SU-DHL-6 (cell line): ENCODE measurements around the gene CEP350.

Experiments used
- H2AFZ ChIP-seq: fragments of 200-600 bp; sonication (generic); 2 replicates; pipeline ENCODE4 v1.6.1; 2014; ENCODE audit warnings: low read depth, mild to moderate bottlenecking, moderate library complexity, mixed read lengths, antibody characterized with exemption, low read length; ENCODE audit not compliant: severe bottlenecking
- H3F3A ChIP-seq: fragments of 200-600 bp; shearing (Covaris generic); 2 replicates; pipeline ENCODE4 v1.6.0; 2016; ENCODE audit warnings: antibody characterized with exemption, mild to moderate bottlenecking; ENCODE audit not compliant: insufficient read depth
- H3K27ac ChIP-seq: fragments of 200-600 bp; sonication (generic); 2 replicates; pipeline ENCODE4 v1.5.1; 2016; ENCODE audit warnings: low read depth, mild to moderate bottlenecking, low read length, moderate library complexity, mixed read lengths
- H3K27me3 ChIP-seq: fragments of 200-600 bp; sonication (generic), shearing (Covaris generic); 2 replicates; pipeline ENCODE4 v1.6.0; 2014; ENCODE audit warnings: mild to moderate bottlenecking, low read length
- H3K36me3 ChIP-seq: fragments of 200-600 bp; sonication (generic); 2 replicates; pipeline ENCODE4 v1.6.1; 2014; ENCODE audit warnings: mild to moderate bottlenecking, low read length, mixed read lengths
- H3K4me2 ChIP-seq: fragments of 300-600, 200-600 bp; shearing (Covaris generic), sonication (generic); 2 replicates; pipeline ENCODE4 v1.6.0; 2014; ENCODE audit warnings: low read length, low read depth, mild to moderate bottlenecking; ENCODE audit not compliant: poor library complexity, severe bottlenecking
- H3K4me3 ChIP-seq: fragments of 200-600 bp; sonication (generic); 2 replicates; pipeline ENCODE4 v1.5.1; 2014; ENCODE audit warnings: antibody characterized with exemption, low read length, mild to moderate bottlenecking, mixed read lengths; ENCODE audit not compliant: insufficient read depth, poor library complexity, severe bottlenecking
- H3K79me2 ChIP-seq: fragments of 200-600 bp; sonication (generic); 2 replicates; pipeline ENCODE4 v1.6.1; 2014; ENCODE audit warnings: mild to moderate bottlenecking, low read length, moderate library complexity; ENCODE audit not compliant: insufficient read depth
- H3K9ac ChIP-seq: fragments of 200-600 bp; sonication (generic); 2 replicates; pipeline ENCODE4 v1.7.0; 2014; ENCODE audit warnings: mild to moderate bottlenecking, low read length
- H3K9me2 ChIP-seq: fragments of 200-600 bp; sonication (generic); replicated peaks from 2 replicates; pipeline ENCODE4 v1.6.1; 2014; ENCODE audit warnings: low read length; ENCODE audit not compliant: insufficient read depth
- H3K9me3 ChIP-seq: fragments of 200-600 bp; sonication (generic); 2 replicates; pipeline ENCODE4 v1.6.1; 2014; ENCODE audit warnings: low read length, mixed read lengths; ENCODE audit not compliant: insufficient read depth
- H4K20me1 ChIP-seq: fragments of 200-600 bp; sonication (generic); 2 replicates; pipeline ENCODE4 v1.6.1; 2014; ENCODE audit warnings: low read depth, mild to moderate bottlenecking, antibody characterized with exemption, low read length, moderate library complexity, mixed read lengths
- CTCF ChIP-seq: fragments of 200-600 bp; sonication (generic); IDR thresholded peaks from one replicate; pipeline ENCODE4 v1.5.1; 2017; ENCODE audit warnings: antibody characterized with exemption, mild to moderate bottlenecking, low read length, moderate library complexity; ENCODE audit not compliant: insufficient read depth, poor library complexity, severe bottlenecking
- EZH2phosphoT487 ChIP-seq: fragments of 200-600 bp; sonication (generic), shearing (Covaris generic); conservative IDR thresholded peaks from 2 replicates; pipeline ENCODE4 v1.6.1; 2018; ENCODE audit warnings: mild to moderate bottlenecking, antibody characterized with exemption, low read length, moderate library complexity, mixed read lengths

Gene CEP350

GRCh38 chr1:180083164-180083563, 128.6 kb downstream of the CEP350 start:
- H3K27me3 ChIP-seq: no peaks in the 10 kb centered on the region
- H3K27ac ChIP-seq: no peak overlapping the region
- H3K9me3 ChIP-seq: no peaks in the 10 kb centered on the region
- no peak overlapping the region for H3K4me3 ChIP-seq
- no peak overlapping the region for H3K4me2 ChIP-seq
- no peak overlapping the region for H2AFZ ChIP-seq
- no peak overlapping the region for H3K9ac ChIP-seq
- peaks cover 49% of the 10 kb centered on the region for H3K36me3 ChIP-seq
- no peaks in the 10 kb centered on the region for H3K9me2 ChIP-seq
- no peaks in the 10 kb centered on the region for H4K20me1 ChIP-seq
- H3F3A ChIP-seq: peaks cover 12% of the 10 kb centered on the region; the same call in 1 of the 2 replicates
- TF ChIP-seq EZH2phosphoT487 (no peak), CTCF (no peak)
- H3K79me2 ChIP-seq: no peaks in the 10 kb centered on the region

GRCh38 chr1:180084867-180085266, 130.3 kb downstream of the CEP350 start:
- Histone ChIP-seq H3K4me2 (no peak overlapping the region), H3K9me3 (no peaks in the 10 kb centered on the region), H3K27me3 (no peaks in the 10 kb centered on the region), H4K20me1 (no peaks in the 10 kb centered on the region), H2AFZ (no peak overlapping the region), H3K4me3 (no peak overlapping the region), H3K79me2 (no peaks in the 10 kb centered on the region), H3F3A (peaks cover 12% of the 10 kb centered on the region; the same call in 1 of the 2 replicates), H3K9ac (no peak overlapping the region), H3K36me3 (peaks cover 48% of the 10 kb centered on the region), H3K27ac (no peak overlapping the region), H3K9me2 (no peaks in the 10 kb centered on the region)
- TF ChIP-seq CTCF (no peak), EZH2phosphoT487 (no peak)

- Histone ChIP-seq H3K36me3 (peaks cover 43% of the 10 kb centered on the region), H2AFZ (no peak overlapping the region), H3K9me3 (no peaks in the 10 kb centered on the region), H4K20me1 (no peaks in the 10 kb centered on the region), H3F3A (peaks cover 12% of the 10 kb centered on the region; the same call in 1 of the 2 replicates), H3K4me2 (no peak overlapping the region), H3K9ac (no peak overlapping the region), H3K27ac (no peak overlapping the region), H3K27me3 (no peaks in the 10 kb centered on the region), H3K79me2 (no peaks in the 10 kb centered on the region), H3K4me3 (no peak overlapping the region), H3K9me2 (no peaks in the 10 kb centered on the region)
- TF ChIP-seq CTCF (no peak), EZH2phosphoT487 (no peak)
These were observed 130.7 kb downstream of the CEP350 start for GRCh38 chr1:180085331-180085730.
